Lower lobe of right lung (tissue), 2 donors: Measurements from ENCODE around the gene PPP3CA. TPM values are rescaled to one million over a fixed set of nuclear protein-coding genes. Genes with fewer than 3 reads are reported as not detected.

ENCODE experiments used
- ATAC-seq, 2 donors: fragments of 200-7000 bp; cut with Tn5 transposase; one replicate each; pipeline ENCODE4 v1.9.1; 2020 to 2022; ENCODE audit warnings: mild to moderate bottlenecking in 2 of 2, moderate library complexity in 2 of 2
- DNase-seq: peaks from one replicate; pipeline ENCODE4 v3.0.0-alpha.2; 2020
- H3K27ac ChIP-seq: fragments of 200-600 bp; one replicate; pipeline ENCODE4 v1.8.0; 2022
- H3K27me3 ChIP-seq: fragments of 200-600 bp; one replicate; pipeline ENCODE4 v1.8.0; 2022; ENCODE audit warnings: low read depth
- H3K36me3 ChIP-seq: fragments of 200-600 bp; one replicate; pipeline ENCODE4 v1.8.0; 2022; ENCODE audit warnings: mild to moderate bottlenecking
- H3K4me1 ChIP-seq: fragments of 200-600 bp; one replicate; pipeline ENCODE4 v1.8.0; 2022
- H3K4me3 ChIP-seq: fragments of 200-600 bp; one replicate; pipeline ENCODE4 v1.8.0; 2022; ENCODE audit warnings: mild to moderate bottlenecking
- H3K9me3 ChIP-seq: fragments of 200-600 bp; one replicate; pipeline ENCODE4 v1.8.0; 2022
- intact Hi-C: fragments of 100-400 bp; cut with DNase I; formaldehyde crosslinking; loops from one replicate; pipeline ENCODE4 v1.11.0; 2022
- total RNA-seq: library from RNA; stranded (reverse); fragmentation: NEBNext Ultra II Directional; extraction: Animal tissue kit (Norgen Biotek cat#: 25700); gene quantifications from one replicate; pipeline ENCODE4 v1.2.1, GENCODE V29; 2021
- TF ChIP-seq, protein P1 (sequence below): fragments of 200-600 bp; IDR thresholded peaks from one replicate; pipeline ENCODE4 v1.8.0; 2022; ENCODE audit warnings: antibody characterized with exemption, mild to moderate bottlenecking
- donor health status: DM: no; HTN: yes; CAD: no; lungs with severe emphysema.

The PPP3CA gene
- total RNA-seq, 1 donor from 2014 or later = 50.2 TPM

DNA sequence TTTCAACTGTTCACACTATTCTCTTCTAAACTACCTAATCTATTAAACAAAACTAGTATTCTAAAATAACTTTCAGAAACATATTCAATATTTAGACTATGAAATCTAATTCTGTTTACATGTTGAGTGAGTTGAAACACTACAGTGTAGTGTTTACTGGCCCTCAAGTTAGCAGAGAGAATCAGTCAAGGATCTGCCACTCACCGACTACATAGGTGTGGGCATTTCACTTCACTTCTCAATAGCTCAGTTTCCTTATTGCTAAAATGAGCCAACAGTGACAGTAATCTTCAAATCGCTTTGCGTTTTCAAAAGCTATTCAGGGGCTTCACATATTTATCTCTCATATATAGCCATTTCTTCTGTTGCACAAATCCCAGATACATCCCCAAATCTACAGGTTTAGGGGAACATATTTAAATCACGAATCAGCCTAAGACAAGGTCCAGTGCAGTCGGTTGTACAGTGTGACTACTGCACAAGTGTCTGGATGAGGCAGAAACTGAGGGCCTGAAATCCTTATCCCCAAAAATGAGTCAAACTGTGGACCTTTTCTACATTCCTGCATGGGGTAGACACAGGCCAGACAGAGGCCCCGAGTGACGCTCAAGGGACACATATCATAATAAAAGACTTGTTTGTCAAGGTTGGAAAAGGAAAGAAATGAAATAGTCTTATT, 129.8 kb downstream of the PPP3CA start:
- Histone ChIP-seq H3K9me3 (no peaks in the 10 kb centered on the region), H3K27me3 (no peaks in the 10 kb centered on the region), H3K4me1 (peaks cover 20% of the 10 kb centered on the region), H3K36me3 (no peaks in the 10 kb centered on the region), H3K27ac (no peak overlapping the region), H3K4me3 (no peak overlapping the region)
- DNase-seq (no peak), ATAC-seq (peak; percentile 48 to 89)
- TF ChIP-seq, protein P1, sequence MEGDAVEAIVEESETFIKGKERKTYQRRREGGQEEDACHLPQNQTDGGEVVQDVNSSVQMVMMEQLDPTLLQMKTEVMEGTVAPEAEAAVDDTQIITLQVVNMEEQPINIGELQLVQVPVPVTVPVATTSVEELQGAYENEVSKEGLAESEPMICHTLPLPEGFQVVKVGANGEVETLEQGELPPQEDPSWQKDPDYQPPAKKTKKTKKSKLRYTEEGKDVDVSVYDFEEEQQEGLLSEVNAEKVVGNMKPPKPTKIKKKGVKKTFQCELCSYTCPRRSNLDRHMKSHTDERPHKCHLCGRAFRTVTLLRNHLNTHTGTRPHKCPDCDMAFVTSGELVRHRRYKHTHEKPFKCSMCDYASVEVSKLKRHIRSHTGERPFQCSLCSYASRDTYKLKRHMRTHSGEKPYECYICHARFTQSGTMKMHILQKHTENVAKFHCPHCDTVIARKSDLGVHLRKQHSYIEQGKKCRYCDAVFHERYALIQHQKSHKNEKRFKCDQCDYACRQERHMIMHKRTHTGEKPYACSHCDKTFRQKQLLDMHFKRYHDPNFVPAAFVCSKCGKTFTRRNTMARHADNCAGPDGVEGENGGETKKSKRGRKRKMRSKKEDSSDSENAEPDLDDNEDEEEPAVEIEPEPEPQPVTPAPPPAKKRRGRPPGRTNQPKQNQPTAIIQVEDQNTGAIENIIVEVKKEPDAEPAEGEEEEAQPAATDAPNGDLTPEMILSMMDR = no peak
- intact Hi-C loops = no loop called here

DNA sequence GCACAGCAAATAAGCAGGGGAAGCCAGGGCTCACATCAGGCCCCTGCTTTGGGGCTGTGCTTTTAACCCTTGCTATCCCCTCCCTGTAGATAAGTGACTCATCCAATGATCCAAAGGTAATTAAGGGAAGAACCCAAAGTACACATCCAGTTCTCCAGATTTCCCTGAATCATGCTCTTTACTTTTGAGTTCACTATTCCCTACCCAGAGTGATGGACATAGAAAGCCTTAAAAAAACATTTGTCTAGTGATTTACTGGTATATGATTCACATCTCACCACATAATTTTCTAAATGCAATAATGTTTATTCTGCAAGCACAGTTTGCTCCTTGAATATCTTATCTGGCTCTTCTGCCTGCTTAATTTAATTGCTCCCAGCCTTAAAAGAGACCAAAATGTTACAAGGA, 136.2 kb downstream of the PPP3CA start:
- Histone ChIP-seq H3K4me1 (no peaks in the 10 kb centered on the region), H3K9me3 (no peaks in the 10 kb centered on the region), H3K27me3 (no peaks in the 10 kb centered on the region), H3K4me3 (no peak overlapping the region), H3K27ac (no peak overlapping the region), H3K36me3 (no peaks in the 10 kb centered on the region)
- DNase-seq (no peak), ATAC-seq (no peak)
- intact Hi-C loops = no loop called here
- TF ChIP-seq, protein P1 = no peak

DNA sequence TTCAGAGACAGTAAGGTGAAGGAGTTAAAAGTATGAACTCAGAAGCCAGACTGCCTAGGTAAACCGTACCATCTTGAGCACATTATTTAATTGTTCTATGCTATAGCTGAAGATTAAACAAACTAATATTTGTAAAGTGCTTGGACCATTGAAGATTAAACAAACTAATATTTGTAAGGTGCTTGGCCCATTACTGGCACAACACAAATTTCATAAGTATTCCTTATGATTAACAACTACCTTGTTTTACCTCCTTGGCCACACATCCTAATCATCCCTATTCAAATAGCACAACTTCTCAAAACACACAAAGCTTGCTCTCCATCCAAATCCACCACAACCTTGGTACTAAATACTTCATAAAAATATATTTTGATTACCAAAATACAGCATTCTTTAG, 137.0 kb downstream of the PPP3CA start:
- ATAC-seq = no peak
- H3K4me3 ChIP-seq = no peak overlapping the region
- no peak overlapping the region for H3K27ac ChIP-seq
- no peaks in the 10 kb centered on the region for H3K9me3 ChIP-seq
- TF ChIP-seq, protein P1 = no peak
- H3K4me1 ChIP-seq = peaks cover 7% of the 10 kb centered on the region
- no peaks in the 10 kb centered on the region for H3K27me3 ChIP-seq
- no peaks in the 10 kb centered on the region for H3K36me3 ChIP-seq
- intact Hi-C loops = no loop called here
- DNase-seq = no peak

DNA sequence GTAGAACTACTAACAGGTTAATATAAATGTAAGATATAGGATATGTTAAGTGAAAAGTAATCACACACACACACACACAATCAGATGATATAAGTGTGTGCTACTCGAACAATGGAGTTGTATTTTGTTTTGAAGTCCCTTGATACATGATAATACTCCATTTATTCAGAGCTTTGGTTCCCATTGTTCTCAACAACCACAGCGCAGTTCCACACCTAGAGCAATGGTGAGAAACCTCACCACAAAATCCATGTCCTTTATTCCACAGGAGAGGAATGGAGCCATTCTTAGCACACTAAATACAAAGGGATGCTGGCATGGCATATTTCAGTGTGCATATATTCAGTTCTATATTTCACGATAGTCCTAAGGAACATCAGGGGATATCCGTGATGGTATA, 139.2 kb downstream of the PPP3CA start:
- no peaks in the 10 kb centered on the region for H3K27me3 ChIP-seq
- ATAC-seq (no peak), DNase-seq (no peak)
- H3K4me3 ChIP-seq = no peak overlapping the region
- H3K27ac ChIP-seq = no peak overlapping the region
- no peaks in the 10 kb centered on the region for H3K9me3 ChIP-seq
- TF ChIP-seq, protein P1 = no peak
- H3K36me3 ChIP-seq = no peaks in the 10 kb centered on the region
- intact Hi-C loops = no loop called here
- peaks cover 10% of the 10 kb centered on the region for H3K4me1 ChIP-seq

DNA sequence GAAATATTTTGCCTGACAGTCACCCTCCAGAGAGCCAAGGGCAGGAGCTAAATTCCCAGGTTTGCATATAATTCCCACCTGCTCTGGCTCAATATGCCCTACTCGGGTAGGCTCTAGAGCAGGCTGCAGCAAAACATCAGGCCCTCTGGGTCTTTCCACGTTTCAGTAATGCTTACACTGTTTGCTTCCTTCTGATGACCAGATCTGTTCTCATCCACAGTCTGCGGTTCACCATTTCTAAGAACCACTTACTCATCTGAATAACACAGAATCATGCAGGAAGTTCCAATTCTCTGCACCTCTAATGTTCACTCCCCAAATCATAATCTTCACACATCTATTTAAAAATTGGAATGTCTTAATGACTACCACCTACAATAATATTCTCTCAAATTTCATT, 141.4 kb downstream of the PPP3CA start:
- Histone ChIP-seq H3K9me3 (no peaks in the 10 kb centered on the region), H3K4me3 (no peak overlapping the region), H3K36me3 (no peaks in the 10 kb centered on the region), H3K27ac (no peak overlapping the region), H3K4me1 (peaks cover 16% of the 10 kb centered on the region), H3K27me3 (no peaks in the 10 kb centered on the region)
- DNase-seq = no peak
- intact Hi-C loops = no loop called here
- TF ChIP-seq, protein P1 = no peak
- peak; percentile 80 to 82 for ATAC-seq
